ENCODE measurements around the gene ABO.
"Not testable (repeated sequence)": the region's sequence is repeated elsewhere in the genome, so short reads cannot be mapped to it uniquely, and the experiment has no call there.

The ABO gene

GRCh38 chr9:133233681-133234432, 41.1 kb downstream of the ABO start:
- in situ Hi-C loops (cut with HindIII; ENCODE audit: low pct_ligation_motif_present, low pct_unique_long_range_greater_than_20kb, low sequenced_read_pairs), result no loop called here
- no peak for DNase-seq

GRCh38 chr9:133231934-133232568, 43.0 kb downstream of the ABO start:
- in situ Hi-C loops (cut with HindIII; ENCODE audit: low pct_ligation_motif_present, low pct_unique_long_range_greater_than_20kb, low sequenced_read_pairs); DNase-seq: not testable (repeated sequence)

GRCh38 chr9:133230514-133230913, 44.5 kb downstream of the ABO start:
- in situ Hi-C loops (cut with HindIII; ENCODE audit: low pct_ligation_motif_present, low pct_unique_long_range_greater_than_20kb, low sequenced_read_pairs); DNase-seq: not testable (repeated sequence)

GRCh38 chr9:133230093-133230492, 44.9 kb downstream of the ABO start:
- DNase-seq, result no peak
- in situ Hi-C loops (cut with HindIII; ENCODE audit: low pct_ligation_motif_present, low pct_unique_long_range_greater_than_20kb, low sequenced_read_pairs), result no loop called here

- in situ Hi-C loops (cut with HindIII; ENCODE audit: low pct_ligation_motif_present, low pct_unique_long_range_greater_than_20kb, low sequenced_read_pairs); DNase-seq: not testable (repeated sequence)
Measured at GRCh38 chr9:133228474-133229193, 46.4 kb downstream of the ABO start.

- DNase-seq; in situ Hi-C loops (cut with HindIII; ENCODE audit: low pct_ligation_motif_present, low pct_unique_long_range_greater_than_20kb, low sequenced_read_pairs): not testable (repeated sequence)
Measured at GRCh38 chr9:133227996-133228395, 47.0 kb downstream of the ABO start.

GRCh38 chr9:133227242-133227860, 47.6 kb downstream of the ABO start:
- no peak for DNase-seq
- in situ Hi-C loops (cut with HindIII; ENCODE audit: low pct_ligation_motif_present, low pct_unique_long_range_greater_than_20kb, low sequenced_read_pairs), result no loop called here

- no peak for DNase-seq
- in situ Hi-C loops (cut with HindIII; ENCODE audit: low pct_ligation_motif_present, low pct_unique_long_range_greater_than_20kb, low sequenced_read_pairs), result no loop called here
Measured at GRCh38 chr9:133226219-133227171, 48.5 kb downstream of the ABO start.

GRCh38 chr9:133225171-133226011, 49.6 kb downstream of the ABO start:
- in situ Hi-C loops (cut with HindIII; ENCODE audit: low pct_ligation_motif_present, low pct_unique_long_range_greater_than_20kb, low sequenced_read_pairs), result no loop called here
- DNase-seq, result no peak

- in situ Hi-C loops (cut with HindIII; ENCODE audit: low pct_ligation_motif_present, low pct_unique_long_range_greater_than_20kb, low sequenced_read_pairs), result no loop called here
- DNase-seq, result no peak
Measured at GRCh38 chr9:133224762-133225161, 50.2 kb downstream of the ABO start.

GRCh38 chr9:133223159-133223756, 51.7 kb downstream of the ABO start:
- in situ Hi-C loops (cut with HindIII; ENCODE audit: low pct_ligation_motif_present, low pct_unique_long_range_greater_than_20kb, low sequenced_read_pairs); DNase-seq: not testable (repeated sequence)

- DNase-seq; in situ Hi-C loops (cut with HindIII; ENCODE audit: low pct_ligation_motif_present, low pct_unique_long_range_greater_than_20kb, low sequenced_read_pairs): not testable (repeated sequence)
Measured at GRCh38 chr9:133221994-133222393, 53.0 kb downstream of the ABO start.

GRCh38 chr9:133221177-133221809, 53.7 kb downstream of the ABO start:
- in situ Hi-C loops (cut with HindIII; ENCODE audit: low pct_ligation_motif_present, low pct_unique_long_range_greater_than_20kb, low sequenced_read_pairs), result no loop called here
- no peak for DNase-seq

- in situ Hi-C loops (cut with HindIII; ENCODE audit: low pct_ligation_motif_present, low pct_unique_long_range_greater_than_20kb, low sequenced_read_pairs); DNase-seq: not testable (repeated sequence)
Measured at GRCh38 chr9:133218049-133218975, 56.7 kb downstream of the ABO start.

GRCh38 chr9:133217333-133217988, 57.5 kb downstream of the ABO start:
- in situ Hi-C loops (cut with HindIII; ENCODE audit: low pct_ligation_motif_present, low pct_unique_long_range_greater_than_20kb, low sequenced_read_pairs); DNase-seq: not testable (repeated sequence)
